Kidney (tissue), 14 donors: Measurements from ENCODE around the gene ACP7. TPM values are rescaled to one million over a fixed set of nuclear protein-coding genes. Genes with fewer than 3 reads are reported as not detected.

ENCODE experiments used
- DNase-seq, 5 donors: peaks; one replicate each; pipeline ENCODE4 v3.0.0-alpha.2; 2013 to 2020
- FAIRE-seq: peaks from 2 replicates; lab custom pipeline; 2012; peaks lifted over from hg19 to GRCh38; lab: Jason Lieb, UNC
- H3K27ac ChIP-seq, 2 donors: one replicate each; pipeline ENCODE4 v1.7.0; 2013; ENCODE audit warnings: low read depth in 2 of 2, low read length in 2 of 2, inconsistent platforms in 1 of 2
- H3K27me3 ChIP-seq: one replicate; pipeline ENCODE4 v1.7.1; 2013; ENCODE audit warnings: low read length, inconsistent platforms; ENCODE audit not compliant: control insufficient read depth, insufficient read depth
- H3K36me3 ChIP-seq, 3 donors: one replicate each; pipeline versions ENCODE4 v1.7.0 to v1.7.1; 2013; ENCODE audit warnings: low read length in 3 of 3, control low read depth in 1 of 3, inconsistent platforms in 1 of 3; ENCODE audit not compliant: insufficient read depth in 3 of 3, control insufficient read depth in 2 of 3
- H3K4me1 ChIP-seq, 3 donors: one replicate each; pipeline versions ENCODE4 v1.7.0 to v1.7.1; 2013; ENCODE audit warnings: low read length in 3 of 3, inconsistent platforms in 1 of 3, low read depth in 1 of 3; ENCODE audit not compliant: control insufficient read depth in 2 of 3, insufficient read depth in 2 of 3
- H3K4me3 ChIP-seq, 3 donors: one replicate each; pipeline versions ENCODE4 v1.7.0 to v1.8.1; 2013; ENCODE audit warnings: low read length in 3 of 3, control low read depth in 1 of 3, inconsistent platforms in 1 of 3
- H3K9ac ChIP-seq, 3 donors: one replicate each; pipeline versions ENCODE4 v1.7.0 to v1.7.1; 2013; ENCODE audit warnings: low read length in 3 of 3, control low read depth in 1 of 3, inconsistent platforms in 1 of 3
- H3K9me3 ChIP-seq, 3 donors: one replicate each; pipeline versions ENCODE4 v1.7.0 to v1.7.1; 2013; ENCODE audit warnings: low read length in 3 of 3, control low read depth in 1 of 3, inconsistent platforms in 1 of 3; ENCODE audit not compliant: control insufficient read depth in 2 of 3, insufficient read depth in 1 of 3
- CTCF ChIP-seq: IDR thresholded peaks from 3 replicates; pipeline ENCODE4 v1.5.1; 2012; ENCODE audit warnings: mild to moderate bottlenecking, moderate library complexity, borderline replicate concordance; ENCODE audit not compliant: insufficient read depth; ENCODE audit errors: extremely low read depth
- intact Hi-C: fragments of 100-400 bp; cut with DNase I; formaldehyde crosslinking; loops from one replicate; pipeline ENCODE4 v1.11.1; 2022
- polyA plus RNA-seq: library from polyadenylated mRNA; stranded (reverse); fragments of 350-450 nt; fragmentation: Illumina TruSeq; extraction: RNeasy Lipid Tissue Mini Kit (QIAGEN cat#74804); gene quantifications from one replicate; pipeline ENCODE4 v1.2.3, GENCODE V29; 2014; ENCODE audit warnings: low read depth, low replicate concordance; ENCODE audit not compliant: insufficient read depth
- total RNA-seq: library from RNA; stranded (reverse); fragmentation: NEBNext Ultra II Directional; extraction: Animal tissue kit (Norgen Biotek cat#: 25700); gene quantifications from one replicate; pipeline ENCODE4 v1.2.1, GENCODE V29; 2021
- donor health status: control.
- donor health status: control.
- donor health status: control.
- donor health status: control.
- donor health status: control.
- donor health status: DM: yes; HTN: yes; CAD: no.
- donor health status: Normal renal cell carcinoma (clear cell type).

The ACP7 gene
- total and polyA plus RNA-seq, 2 donors from 2014 or later: 0.13 TPM; not detected in 1

GRCh38 chr19:39146686-39147450 lies 62.7 kb downstream of the ACP7 start:
- Histone ChIP-seq H3K9ac (no peak overlapping the region), H3K27me3 (no peaks in the 10 kb centered on the region), H3K4me3 (no peak overlapping the region), H3K9me3 (no peaks in the 10 kb centered on the region), H3K4me1 (peaks cover 0 to 28% (median 9%) of the 10 kb centered on the region in 3 donors), H3K27ac (no peak overlapping the region), H3K36me3 (peaks cover 0 to 3% (median 0%) of the 10 kb centered on the region in 3 donors)
- DNase-seq: no peak
- intact Hi-C loops: no loop called here
- TF ChIP-seq CTCF: no peak
- FAIRE-seq: no peak

- TF ChIP-seq CTCF: no peak
- FAIRE-seq (no peak), DNase-seq (no peak)
- no peaks in the 10 kb centered on the region for H3K27me3 ChIP-seq
- H3K9me3 ChIP-seq: no peaks in the 10 kb centered on the region
- H3K4me1 ChIP-seq: peaks cover 0 to 27% (median 9%) of the 10 kb centered on the region in 3 donors
- no peak overlapping the region for H3K27ac ChIP-seq
- peaks cover 0 to 3% (median 0%) of the 10 kb centered on the region in 3 donors for H3K36me3 ChIP-seq
- no peak overlapping the region for H3K4me3 ChIP-seq
- intact Hi-C loops: no loop called here
- H3K9ac ChIP-seq: no peak overlapping the region
These were observed 63.3 kb downstream of the ACP7 start for GRCh38 chr19:39147480-39147879.

- peaks cover 0 to 29% (median 14%) of the 10 kb centered on the region in 3 donors for H3K4me1 ChIP-seq
- no peak for FAIRE-seq
These were observed 64.9 kb downstream of the ACP7 start for GRCh38 chr19:39148939-39149529.

More at GRCh38 chr19:39148939-39149529, 64.9 kb downstream of the ACP7 start:
- Histone ChIP-seq H3K4me3 (no peak overlapping the region), H3K36me3 (peaks cover 0 to 3% (median 0%) of the 10 kb centered on the region in 3 donors), H3K9me3 (no peaks in the 10 kb centered on the region), H3K9ac (no peak overlapping the region), H3K27me3 (no peaks in the 10 kb centered on the region), H3K27ac (no peak overlapping the region)
- TF ChIP-seq CTCF: no peak
- intact Hi-C loops: no loop called here
- DNase-seq: no peak
